ENCODE data around the gene HCLS1.

- TF ChIP-seq CTCF (IDR thresholded peaks at IDR 0.05) (no peak), POLR2A (IDR thresholded peaks at IDR 0.05) (no peak)
Observed at GRCh38 chr3:121641127-121641526, 19.6 kb downstream of the HCLS1 start.

All from adrenal gland (tissue), 5 donors.